Stimulated activated CD8-positive, alpha-beta memory T cell treated with anti-CD3 and anti-CD28 coated beads, Interleukin-12 subunit alpha, Interleukin-12 subunit beta, amount 100 ng/mL, for 4 hours (primary cell): ENCODE data around the gene INPP4B.

Source experiments
- DNase-seq: peaks from one replicate; pipeline ENCODE4 v3.0.0-alpha.2; 2020; ENCODE audit warnings: low read depth

INPP4B gene

DNA sequence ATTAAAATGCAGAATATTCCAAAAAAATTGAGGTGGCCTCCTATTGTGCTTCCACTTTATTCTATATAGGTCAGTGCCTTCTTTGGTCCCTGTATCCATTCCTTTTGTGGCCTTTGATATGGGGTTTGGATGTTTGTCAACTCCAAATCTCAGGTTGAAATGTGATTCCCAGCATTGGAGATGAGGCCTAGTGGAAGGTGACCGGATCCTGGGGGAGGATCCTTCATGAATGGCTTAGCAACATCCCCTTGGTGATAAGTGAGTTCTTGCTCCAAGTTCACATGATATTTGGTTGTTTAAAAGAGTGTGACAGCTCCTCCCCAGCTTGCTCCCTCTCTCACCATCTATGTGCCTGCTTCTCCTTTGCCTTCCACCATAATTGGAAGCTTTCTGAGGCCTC, 380.6 kb downstream of the INPP4B start:
- no peak for DNase-seq

DNA sequence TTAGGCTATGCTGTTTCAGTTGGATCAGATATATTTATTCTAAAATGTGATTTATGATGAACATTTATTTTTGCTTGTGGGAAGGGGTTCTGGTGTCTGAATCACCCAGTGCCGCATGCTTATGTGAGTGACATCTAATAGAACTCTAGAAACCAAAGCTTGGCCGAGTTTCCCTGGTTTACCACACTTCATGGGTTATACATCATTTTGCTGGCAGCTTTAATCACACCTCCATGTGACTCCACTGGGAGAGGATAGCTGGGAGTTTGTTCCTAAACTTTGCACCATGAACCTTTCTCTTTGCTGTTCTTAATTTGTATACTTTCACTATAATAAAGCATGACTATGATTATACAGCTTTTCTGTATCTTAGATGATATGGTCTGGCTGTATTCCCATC, 382.9 kb downstream of the INPP4B start:
- DNase-seq: no peak

DNA sequence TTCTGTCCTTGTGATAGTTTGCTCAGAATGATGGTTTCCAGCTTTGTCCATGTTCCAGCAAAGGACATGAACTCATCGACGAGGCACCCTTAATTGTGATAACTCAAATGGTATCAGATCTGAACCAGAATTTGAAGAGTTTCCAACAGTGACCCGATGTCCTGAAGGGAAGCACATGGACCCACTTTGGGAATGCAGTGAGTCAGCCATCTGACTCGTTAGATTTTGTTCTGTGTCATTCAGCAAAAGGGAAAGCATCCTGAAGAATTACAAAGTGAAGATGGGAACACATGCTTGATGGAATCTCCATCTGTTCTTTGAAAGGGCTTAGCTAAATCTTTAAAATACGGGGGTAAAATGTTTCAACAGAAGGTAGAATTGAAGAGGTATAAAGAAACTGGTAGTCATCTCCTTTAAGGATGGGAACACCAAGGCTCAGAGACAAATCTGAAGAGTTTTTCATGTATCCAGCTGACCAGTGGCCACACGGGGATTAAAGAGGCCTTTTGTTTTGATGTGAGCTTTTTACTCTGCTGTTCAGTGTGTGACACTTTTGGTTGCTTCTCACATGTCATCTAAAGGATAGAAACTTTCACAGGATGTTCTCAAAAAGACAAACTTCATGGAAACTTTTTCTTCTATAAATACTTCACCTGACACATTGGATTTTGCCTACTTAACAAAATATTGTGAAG, 393.8 kb downstream of the INPP4B start:
- no peak for DNase-seq

DNA sequence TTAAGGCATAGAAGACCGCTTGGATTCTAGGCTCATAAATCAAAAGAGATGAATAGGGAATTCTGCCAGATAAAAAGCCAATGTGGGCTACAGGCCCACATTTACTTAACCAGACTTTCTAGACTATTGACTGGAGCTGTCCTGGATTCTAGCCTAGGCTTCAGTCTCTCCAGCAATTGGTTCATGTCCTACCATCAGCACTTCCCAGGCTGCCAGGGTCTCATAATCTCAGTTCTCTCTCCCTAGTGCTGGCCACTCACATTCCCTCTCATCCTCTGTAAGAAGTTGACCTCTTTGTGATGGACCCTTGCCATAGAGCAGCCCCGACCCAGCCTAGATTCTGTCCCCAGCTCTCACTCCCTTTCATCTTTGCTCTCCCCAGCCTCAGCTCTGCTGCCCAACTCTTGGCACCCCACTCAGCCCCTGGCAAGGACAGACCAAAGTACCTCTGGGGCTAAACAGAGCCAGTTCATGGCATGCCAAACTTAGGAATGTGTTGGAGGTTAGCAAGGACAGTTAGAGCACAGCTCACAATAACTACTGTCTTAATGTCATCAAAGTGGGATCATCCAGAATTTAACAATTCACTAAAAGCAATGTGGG, 396.2 kb downstream of the INPP4B start:
- DNase-seq: no peak

DNA sequence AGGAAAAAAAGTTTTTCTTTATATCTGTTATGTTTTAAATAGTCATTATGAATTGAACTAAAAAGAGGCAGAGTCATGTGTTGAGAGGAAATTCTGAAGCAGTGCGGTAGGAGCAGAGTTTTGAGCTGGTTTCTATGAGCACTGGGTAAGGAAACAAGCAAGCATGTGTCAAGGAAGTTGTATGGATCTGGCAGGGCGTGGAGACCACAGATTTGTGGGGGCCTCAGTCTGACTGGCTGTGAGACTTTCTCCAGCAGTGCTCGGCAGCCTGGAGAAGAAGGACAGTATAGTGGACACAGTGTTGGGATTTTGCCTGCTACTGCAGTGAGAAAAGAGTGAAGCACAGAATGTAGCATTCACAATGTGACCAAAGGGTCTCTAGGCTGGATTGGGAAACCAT, 399.1 kb downstream of the INPP4B start:
- DNase-seq: no peak

DNA sequence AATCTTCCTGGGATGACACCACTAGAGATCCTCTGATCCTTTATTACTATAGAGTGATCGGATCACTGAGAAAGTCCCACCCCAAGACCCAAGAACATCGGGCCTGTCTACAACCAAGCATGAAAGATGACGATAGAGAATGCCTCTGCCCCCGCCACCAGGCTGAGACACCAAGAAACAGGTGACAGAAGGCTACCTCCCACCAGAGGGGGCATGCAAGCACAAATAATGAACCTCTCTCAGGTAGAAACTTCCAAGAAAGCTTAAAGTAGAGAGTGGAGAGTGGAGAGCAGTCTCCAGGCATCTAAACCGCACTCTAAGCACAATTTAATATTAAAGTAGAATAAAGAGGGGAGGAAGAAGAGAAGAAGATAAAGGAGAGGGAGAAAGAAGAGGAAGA, 402.6 kb downstream of the INPP4B start:
- DNase-seq: no peak

DNA sequence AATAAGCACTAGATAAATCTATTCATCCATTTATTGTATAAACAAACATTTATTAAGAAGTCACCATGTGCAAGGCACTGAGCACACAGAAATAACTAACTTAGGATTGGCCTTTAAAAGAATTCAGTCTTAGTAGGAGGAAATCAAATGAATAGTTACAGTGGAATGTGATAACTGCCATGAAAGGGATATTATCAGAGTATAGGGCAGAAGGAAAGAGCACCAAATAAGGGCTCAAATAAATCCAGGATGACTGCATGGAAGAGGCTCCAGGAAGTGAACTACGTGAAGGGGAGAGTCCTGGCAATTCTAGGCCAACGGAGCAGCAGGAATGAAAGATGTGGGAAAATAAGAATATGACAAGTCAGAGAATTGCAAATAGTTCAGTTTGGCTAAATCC, 406.0 kb downstream of the INPP4B start:
- DNase-seq: no peak

DNA sequence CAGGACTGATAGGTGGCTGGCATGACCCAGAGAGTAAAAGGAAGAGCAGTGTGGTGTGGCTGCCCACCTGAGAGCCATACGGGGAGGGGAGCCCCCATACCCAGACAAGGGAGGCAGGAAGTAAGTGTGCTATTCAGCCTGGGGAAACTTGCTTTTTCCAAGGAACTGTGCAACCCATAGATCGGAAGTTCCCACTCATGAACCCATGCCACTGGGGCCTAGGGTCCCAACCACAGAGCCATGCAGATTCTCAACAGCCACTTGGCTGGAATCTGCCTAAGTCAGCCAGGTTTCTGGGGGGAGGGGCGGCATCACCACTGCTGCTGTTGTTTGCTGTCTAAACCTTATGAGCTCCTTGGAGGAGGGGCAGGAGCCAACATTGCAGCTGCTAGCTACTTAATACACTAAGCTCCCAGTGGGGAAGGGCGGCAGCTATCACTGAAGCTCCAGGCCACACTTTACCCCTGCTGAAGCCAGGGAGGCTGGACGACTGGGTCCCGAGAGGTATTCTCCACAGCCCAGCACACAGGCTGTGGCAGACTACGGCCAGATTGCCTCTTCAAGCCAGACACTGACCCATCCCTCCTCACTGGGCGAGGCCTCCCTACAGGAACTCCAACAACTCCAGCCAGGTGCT, 410.4 kb downstream of the INPP4B start:
- DNase-seq: no peak

DNA sequence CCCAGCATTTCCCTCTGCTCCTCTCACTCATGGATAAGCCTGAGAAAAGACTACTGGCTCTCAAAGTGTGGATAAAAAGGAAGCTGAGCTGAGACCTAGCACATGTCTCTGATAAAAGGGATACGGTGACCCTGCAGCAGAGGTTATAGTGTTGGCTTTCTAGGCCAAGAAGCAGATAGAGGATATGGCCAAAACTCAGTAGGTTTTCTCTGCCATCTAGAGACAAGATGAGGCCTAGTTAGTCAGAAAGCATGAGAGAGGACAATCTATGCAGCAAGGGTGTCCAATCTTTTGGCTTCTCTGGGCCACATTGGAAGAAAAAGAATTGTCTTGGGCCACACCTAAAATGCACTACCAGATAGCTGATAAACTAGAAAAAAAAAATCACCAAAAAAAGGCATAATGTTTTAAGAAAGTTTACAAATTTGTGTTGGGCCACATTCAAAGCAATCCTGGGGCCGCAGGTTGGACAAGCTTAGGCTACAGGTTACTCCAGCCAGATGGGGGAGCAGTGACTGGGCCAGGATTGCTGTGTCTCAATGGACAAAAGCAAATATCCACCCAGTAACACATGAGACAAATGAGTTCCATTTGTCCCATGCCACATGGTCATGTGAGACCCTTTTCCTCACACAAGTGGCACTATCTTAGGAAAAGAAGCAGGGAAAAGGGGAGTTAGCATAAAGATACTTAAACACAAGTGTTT, 411.4 kb downstream of the INPP4B start:
- no peak for DNase-seq

DNA sequence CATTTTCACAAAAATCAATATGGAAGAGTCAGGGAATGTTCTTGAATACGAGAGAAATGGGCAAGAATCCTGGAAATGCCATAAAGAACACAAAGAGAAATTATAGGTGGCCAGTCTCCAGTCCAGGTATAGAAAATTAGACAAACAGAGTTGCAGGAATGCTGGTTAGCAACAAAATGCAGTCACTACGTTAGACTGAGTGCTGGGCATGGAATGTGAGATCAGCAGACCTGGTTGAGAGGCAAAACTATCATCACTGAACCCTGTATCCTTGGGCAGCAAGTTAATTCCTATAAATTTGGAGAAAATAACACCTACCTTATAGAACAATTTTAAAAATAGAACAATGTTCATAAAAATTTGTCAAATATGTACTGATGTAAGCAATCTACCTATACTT, 417.4 kb downstream of the INPP4B start:
- DNase-seq: no peak

DNA sequence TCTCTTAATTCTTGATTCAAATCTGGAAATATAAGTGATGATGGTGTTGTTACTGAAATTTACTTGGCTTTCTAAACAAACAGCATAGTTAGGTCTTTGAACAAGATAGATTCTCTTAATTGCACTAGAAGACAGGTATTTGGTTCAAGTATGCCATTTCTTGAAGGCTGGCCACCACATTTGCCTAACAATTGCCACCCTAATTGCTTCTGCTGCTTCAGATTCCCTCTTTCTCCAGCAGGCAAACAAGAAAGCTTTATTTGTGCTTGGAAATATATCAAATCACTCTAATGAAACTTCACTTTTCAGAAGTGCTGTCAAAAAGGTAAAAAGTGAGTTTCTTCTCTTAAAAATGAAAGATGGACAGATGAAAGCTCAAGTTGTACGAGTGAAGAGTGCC, 418.6 kb downstream of the INPP4B start:
- no peak for DNase-seq

DNA sequence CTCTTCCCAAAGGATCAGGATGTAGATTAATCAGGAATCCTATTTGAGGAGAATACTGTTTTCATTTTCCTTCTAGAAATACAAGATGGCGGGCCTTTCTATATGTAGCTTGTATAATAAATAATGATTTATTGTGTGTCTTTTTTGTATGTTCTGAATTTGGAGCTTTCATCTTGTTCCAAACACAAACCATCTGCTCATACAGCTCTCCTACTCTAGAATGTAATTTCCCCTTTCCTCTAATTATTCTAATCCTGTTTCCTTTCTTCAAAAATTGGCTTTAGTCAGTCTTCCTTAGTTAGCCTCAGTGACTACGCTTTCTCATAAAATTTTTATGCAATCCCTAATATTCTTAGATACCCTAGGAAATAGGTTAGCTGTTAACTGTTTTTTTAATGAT, 422.2 kb downstream of the INPP4B start:
- DNase-seq: no peak

DNA sequence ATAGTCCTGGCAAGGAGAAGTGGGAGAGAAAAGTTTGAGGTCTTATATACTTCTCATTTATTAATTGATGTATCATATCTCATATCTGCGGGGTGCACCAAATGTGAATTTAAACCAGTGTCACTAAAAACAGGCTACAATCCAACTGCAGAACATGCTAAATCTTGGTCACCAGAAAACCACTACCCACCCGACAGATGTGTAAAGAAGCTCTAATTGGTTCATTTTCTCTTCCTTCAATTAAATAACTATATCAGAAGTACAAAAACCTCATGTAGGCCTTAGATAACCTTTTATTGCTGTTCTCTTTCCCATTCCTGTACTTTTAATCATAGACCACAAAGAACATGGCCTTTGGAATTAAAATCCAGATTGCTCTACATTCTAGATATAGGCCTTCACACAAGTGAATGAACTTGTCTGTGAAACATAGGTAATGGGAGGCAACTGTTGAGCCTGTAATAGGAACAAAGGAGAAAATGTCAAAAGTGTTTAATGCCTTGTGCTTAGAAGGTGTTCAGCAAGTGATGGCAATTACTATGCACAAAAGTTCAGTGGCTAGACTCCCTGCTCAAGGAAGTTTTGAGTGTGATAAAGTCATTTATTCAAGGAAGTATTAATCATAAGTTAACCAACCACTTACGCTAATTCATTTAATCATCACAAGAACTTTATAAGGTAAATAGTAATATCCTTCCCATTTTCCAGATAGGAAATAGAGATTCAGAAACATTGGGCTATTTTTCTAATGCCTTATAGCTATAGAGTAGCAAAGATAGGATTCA, 425.6 kb downstream of the INPP4B start:
- DNase-seq: no peak

DNA sequence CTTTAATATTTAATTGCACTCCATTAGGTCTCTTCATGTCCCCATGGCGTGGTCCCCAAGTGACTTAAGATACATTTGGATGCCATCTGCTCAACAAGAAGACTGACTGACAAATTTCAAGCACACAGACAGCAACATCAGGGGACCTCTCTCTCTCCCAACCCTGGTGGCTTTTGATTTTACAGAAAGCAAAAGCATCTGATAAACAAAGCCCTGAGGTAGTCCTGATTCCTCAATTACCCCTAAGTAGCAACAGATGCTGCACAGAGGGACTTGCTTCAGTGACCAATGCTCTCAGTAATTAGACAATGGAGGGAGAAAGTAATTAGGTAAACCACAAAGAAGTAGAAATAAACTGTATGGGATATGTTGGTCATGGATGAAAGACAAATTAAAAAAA, 426.4 kb downstream of the INPP4B start:
- no peak for DNase-seq

DNA sequence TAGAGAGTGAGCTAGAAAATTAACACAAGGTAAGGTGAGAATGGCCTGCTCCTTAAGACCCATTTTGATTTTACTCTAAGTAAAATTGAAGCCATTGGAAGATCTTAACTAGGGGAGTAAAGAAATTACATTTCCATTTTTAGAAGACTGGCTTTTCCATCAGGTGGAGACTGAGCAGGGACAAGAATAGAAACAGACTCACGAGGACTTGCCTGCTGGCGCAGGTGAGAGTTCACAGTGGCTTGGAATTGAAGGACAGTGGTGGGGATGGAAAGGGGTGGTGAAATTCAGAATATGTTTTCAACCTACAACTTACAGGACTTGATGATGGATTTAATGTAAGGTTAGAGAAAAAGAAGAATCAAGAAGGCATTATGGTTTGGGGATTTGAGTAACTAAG, 427.4 kb downstream of the INPP4B start:
- no peak for DNase-seq

DNA sequence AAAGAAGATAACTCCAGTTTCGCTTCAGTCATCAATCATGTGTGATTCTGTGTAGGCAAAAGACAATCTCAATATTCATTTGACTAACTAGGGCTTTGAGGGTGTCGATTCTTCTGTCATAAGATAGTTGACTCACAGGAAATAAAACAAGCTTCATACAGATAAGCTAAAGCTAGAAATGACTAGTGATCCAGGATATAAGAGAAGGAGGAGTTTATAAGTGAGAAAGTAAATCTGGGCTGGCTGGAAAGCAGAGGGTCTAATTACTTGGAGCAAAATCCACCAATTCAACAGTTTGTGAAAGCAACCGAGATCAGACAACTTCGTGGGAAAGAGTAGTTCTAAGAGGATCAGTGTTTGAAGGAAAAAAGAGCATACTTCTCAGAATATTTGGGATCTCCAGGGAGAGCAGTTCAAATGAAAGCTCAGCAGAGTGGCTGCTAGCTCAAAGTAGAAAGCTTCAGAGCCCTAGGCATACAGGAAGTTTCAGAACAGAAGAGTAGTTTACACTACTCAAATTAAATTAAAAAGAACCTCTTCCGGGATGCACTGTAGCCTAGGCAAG, 429.3 kb downstream of the INPP4B start:
- no peak for DNase-seq

DNA sequence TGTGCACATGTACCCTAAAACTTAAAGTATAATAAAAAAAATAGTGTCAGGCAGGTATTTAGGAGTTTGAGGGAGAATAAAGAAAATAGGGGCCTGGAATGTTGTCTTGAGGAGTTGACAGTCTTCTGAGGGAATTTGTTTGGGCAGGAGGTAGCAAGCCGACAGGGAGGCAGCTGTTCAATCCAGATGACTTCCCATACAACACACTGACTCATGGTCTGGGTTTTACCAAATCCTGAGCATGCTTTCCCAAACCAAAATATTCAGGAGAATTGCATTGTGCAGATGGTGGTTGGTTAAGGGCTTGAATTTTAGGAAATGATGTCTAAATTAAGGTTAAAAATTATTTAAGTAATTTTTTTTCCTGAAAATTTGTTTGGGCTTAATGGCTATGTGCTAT, 430.0 kb downstream of the INPP4B start:
- DNase-seq: no peak

DNA sequence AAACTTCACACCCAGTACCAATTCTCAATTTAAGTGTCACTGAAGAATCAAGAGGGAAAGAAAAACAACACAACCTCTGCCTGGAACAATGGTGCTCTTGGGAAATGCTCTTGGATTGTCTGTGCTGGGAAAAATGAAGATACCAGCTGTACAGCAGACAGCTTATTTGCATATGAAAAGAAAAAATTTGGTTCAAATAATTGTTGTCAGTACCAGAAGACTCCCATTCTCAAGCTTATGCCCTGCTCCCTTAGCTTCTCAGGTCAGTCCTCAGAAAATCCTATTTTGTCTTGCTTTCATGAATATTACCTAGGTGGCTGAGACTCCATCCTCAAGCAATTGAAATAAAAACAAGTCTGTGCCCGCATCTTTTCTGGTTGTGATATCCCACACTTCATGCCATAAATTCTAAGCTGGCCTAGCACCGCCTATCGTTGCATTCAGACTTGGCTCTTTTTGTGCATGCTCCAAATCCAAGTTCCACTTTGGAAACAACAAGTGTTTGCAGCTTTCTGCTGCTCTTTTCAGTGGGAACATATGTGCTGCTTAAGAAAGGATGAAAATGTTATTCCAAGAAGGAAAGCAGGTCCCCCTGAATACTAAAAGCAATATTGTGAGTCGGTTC, 431.6 kb downstream of the INPP4B start:
- no peak for DNase-seq

DNA sequence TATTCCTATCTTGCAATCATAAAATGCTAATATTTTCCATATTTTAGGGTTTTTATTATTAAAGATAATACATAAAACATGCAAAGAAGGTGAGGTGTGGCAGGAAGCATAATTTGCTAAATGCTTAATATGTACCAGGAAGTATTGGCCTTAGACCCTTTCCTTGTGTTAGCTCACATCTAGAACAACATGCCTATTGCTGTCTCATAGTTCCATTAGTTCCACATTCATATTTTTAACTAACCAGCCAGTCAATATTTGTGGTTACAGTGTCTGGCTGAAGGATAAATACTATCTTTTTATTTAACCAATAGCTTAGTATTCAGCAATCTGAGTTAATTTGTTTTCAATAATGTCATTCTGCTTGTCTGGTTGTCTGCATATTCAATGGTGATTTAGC, 432.6 kb downstream of the INPP4B start:
- no peak for DNase-seq

DNA sequence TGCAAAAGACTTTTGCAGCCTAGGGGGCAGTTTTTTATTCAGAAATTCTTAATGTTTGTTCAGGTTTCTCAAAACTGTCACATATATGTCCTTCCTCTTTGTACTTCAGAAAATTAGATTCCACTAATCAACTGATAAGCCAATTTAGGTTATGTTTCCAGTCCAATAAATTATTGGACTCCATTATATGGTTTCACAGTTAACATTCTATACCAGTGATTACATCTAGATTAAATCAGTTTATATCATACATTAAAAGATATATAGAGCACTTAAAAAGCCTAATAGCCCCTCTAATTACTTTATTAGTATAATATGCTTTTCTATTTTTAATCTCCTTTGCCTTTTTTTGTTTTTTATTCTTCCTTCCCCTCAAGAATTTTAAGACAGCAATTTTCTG, 434.1 kb downstream of the INPP4B start:
- DNase-seq: no peak

DNA sequence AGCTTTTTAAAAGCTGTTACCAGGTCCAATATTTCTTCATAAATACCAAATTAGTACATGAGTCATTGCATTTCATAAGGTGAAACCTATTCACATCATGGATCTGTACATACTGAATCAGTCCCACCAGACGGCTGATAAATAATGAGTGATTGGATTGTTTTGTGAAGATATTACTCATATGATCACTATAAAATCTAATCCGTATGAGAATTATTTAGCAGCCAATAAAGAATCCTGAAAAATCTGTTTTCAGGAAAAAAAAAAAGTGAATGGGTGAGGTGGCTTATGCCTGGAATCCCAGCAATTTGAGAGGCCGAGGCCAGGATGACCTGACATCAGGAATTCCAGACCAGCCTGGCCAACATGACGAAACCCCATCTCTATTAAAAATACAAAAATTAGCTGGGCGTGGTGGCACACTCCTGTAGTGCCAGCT, 438.1 kb downstream of the INPP4B start:
- DNase-seq: no peak
